ENCODE results near the gene AMMECR1.
A peak's percentile ranks its signal among the peaks of the same experiment; 100 is the strongest.

AMMECR1 gene

DNA sequence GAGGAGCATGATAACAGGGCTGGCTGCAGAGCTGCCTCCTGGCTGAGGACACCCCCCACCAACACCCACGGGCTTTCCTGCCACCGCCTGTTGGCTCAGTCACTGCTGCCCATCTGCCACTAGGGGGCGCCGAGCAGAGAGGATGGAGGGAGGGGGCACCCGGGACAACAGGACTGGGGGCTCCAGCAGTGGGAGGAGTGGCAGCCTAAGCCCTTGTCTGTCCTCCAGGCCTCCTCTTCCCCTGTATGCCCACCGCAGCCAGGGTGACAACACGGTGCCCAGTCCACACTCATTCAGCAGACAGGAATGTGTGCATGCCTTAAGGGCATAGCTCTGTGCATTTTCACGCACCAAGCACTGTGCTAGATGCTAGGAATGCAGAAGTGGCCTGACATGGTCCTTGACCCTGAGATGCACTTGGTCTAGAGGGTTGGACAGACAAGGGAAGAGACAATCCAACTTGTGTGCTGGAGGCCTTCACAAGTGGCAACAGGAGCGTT, 149.9 kb downstream of the AMMECR1 start:
- peaks cover 8% of the 10 kb centered on the region for H3K4me1 ChIP-seq (ENCODE audit: insufficient read depth, low read length, severe bottlenecking)
- H3K79me2 ChIP-seq (ENCODE audit: insufficient read depth, low read length), result no peaks in the 10 kb centered on the region
- H3K36me3 ChIP-seq (ENCODE audit: insufficient read depth, low read length), result no peaks in the 10 kb centered on the region
- H3K9me3 ChIP-seq (ENCODE audit: low read length), result no peaks in the 10 kb centered on the region
- no peaks in the 10 kb centered on the region for H4K20me1 ChIP-seq (ENCODE audit: insufficient read depth, low read length)
- H3K4me3 ChIP-seq (ENCODE audit: low read depth, low read length, poor library complexity, severe bottlenecking), result no peak overlapping the region
- no peak overlapping the region for H3K9ac ChIP-seq (ENCODE audit: low read length)
- H3K27ac ChIP-seq (ENCODE audit: low read depth, low read length, poor library complexity, severe bottlenecking), result no peak overlapping the region
- no peak for TF ChIP-seq EZH2 (IDR thresholded peaks at IDR 0.05; ENCODE audit: borderline replicate concordance, low read length)
- TF ChIP-seq, protein P1, sequence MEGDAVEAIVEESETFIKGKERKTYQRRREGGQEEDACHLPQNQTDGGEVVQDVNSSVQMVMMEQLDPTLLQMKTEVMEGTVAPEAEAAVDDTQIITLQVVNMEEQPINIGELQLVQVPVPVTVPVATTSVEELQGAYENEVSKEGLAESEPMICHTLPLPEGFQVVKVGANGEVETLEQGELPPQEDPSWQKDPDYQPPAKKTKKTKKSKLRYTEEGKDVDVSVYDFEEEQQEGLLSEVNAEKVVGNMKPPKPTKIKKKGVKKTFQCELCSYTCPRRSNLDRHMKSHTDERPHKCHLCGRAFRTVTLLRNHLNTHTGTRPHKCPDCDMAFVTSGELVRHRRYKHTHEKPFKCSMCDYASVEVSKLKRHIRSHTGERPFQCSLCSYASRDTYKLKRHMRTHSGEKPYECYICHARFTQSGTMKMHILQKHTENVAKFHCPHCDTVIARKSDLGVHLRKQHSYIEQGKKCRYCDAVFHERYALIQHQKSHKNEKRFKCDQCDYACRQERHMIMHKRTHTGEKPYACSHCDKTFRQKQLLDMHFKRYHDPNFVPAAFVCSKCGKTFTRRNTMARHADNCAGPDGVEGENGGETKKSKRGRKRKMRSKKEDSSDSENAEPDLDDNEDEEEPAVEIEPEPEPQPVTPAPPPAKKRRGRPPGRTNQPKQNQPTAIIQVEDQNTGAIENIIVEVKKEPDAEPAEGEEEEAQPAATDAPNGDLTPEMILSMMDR (IDR thresholded peaks at IDR 0.05; ENCODE audit: low read length), result peak; percentile 69
- H3K9me2 ChIP-seq (ENCODE audit: low read depth, low read length), result no peaks in the 10 kb centered on the region
- no peak overlapping the region for H2AFZ ChIP-seq (ENCODE audit: low read length)
- H3K4me2 ChIP-seq (ENCODE audit: low read length), result no peak overlapping the region
- H3K27me3 ChIP-seq (ENCODE audit: insufficient read depth, low read length), result no peaks in the 10 kb centered on the region
- no peaks in the 10 kb centered on the region for H3F3A ChIP-seq (ENCODE audit: insufficient read depth, low read length)

DNA sequence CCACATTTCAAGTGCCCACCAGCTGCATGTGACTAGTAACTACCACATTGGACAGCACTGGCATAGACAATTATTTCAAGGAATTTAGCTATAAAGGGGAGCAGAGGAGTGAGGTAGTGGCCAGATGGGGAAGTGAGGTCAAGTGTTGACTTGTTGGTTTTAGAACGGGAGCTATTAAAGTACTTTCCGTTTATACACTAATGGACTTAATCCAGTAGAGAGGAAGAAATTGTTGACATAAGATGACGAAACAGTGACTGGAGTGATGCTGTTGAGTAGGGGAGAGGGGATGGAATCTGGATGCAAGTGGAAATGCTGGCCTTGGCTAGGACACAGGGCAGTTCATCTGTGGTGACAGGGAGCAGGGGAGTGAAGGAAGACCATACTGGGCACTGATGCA, 154.4 kb downstream of the AMMECR1 start:
- no peaks in the 10 kb centered on the region for H4K20me1 ChIP-seq (ENCODE audit: insufficient read depth, low read length)
- TF ChIP-seq, protein P1 (IDR thresholded peaks at IDR 0.05; ENCODE audit: low read length), result no peak
- TF ChIP-seq EZH2 (IDR thresholded peaks at IDR 0.05; ENCODE audit: borderline replicate concordance, low read length), result no peak
- H3K4me1 ChIP-seq (ENCODE audit: insufficient read depth, low read length, severe bottlenecking), result no peaks in the 10 kb centered on the region
- no peak overlapping the region for H2AFZ ChIP-seq (ENCODE audit: low read length)
- no peaks in the 10 kb centered on the region for H3K9me3 ChIP-seq (ENCODE audit: low read length)
- H3K9ac ChIP-seq (ENCODE audit: low read length), result no peak overlapping the region
- no peaks in the 10 kb centered on the region for H3K79me2 ChIP-seq (ENCODE audit: insufficient read depth, low read length)
- H3K4me2 ChIP-seq (ENCODE audit: low read length), result no peak overlapping the region
- no peaks in the 10 kb centered on the region for H3K27me3 ChIP-seq (ENCODE audit: insufficient read depth, low read length)
- H3K9me2 ChIP-seq (ENCODE audit: low read depth, low read length), result no peaks in the 10 kb centered on the region
- H3K4me3 ChIP-seq (ENCODE audit: low read depth, low read length, poor library complexity, severe bottlenecking), result no peak overlapping the region
- no peaks in the 10 kb centered on the region for H3F3A ChIP-seq (ENCODE audit: insufficient read depth, low read length)
- H3K27ac ChIP-seq (ENCODE audit: low read depth, low read length, poor library complexity, severe bottlenecking), result no peak overlapping the region
- no peaks in the 10 kb centered on the region for H3K36me3 ChIP-seq (ENCODE audit: insufficient read depth, low read length)

DNA sequence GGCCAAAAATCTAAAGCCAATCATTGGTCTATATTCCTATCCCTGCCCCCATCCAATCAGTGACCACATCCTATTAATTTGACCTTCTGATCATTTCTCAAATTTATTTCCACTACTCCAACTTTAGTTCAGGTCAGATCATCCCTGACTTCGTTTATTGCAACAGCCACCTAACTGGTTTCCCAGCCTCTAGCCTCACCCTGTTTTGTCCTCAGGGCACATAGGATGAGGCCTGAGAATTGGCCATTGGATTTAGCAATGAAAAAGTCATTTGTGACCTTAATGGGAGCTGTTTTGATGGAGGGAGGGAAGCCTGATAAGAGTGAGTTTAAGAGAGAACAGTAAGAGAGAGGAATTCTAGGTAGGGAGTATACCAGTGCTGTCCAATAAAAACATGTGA, 155.0 kb downstream of the AMMECR1 start:
- TF ChIP-seq, protein P1 (IDR thresholded peaks at IDR 0.05; ENCODE audit: low read length), result no peak
- Histone ChIP-seq H3K27me3 (ENCODE audit: insufficient read depth, low read length) (no peaks in the 10 kb centered on the region), H3K27ac (ENCODE audit: low read depth, low read length, poor library complexity, severe bottlenecking) (no peak overlapping the region), H3K9ac (ENCODE audit: low read length) (no peak overlapping the region), H3K9me2 (ENCODE audit: low read depth, low read length) (no peaks in the 10 kb centered on the region), H3K4me2 (ENCODE audit: low read length) (no peak overlapping the region), H3F3A (ENCODE audit: insufficient read depth, low read length) (no peaks in the 10 kb centered on the region), H4K20me1 (ENCODE audit: insufficient read depth, low read length) (no peaks in the 10 kb centered on the region), H3K79me2 (ENCODE audit: insufficient read depth, low read length) (no peaks in the 10 kb centered on the region), H3K4me1 (ENCODE audit: insufficient read depth, low read length, severe bottlenecking) (no peaks in the 10 kb centered on the region), H3K9me3 (ENCODE audit: low read length) (no peaks in the 10 kb centered on the region), H3K4me3 (ENCODE audit: low read depth, low read length, poor library complexity, severe bottlenecking) (no peak overlapping the region), H3K36me3 (ENCODE audit: insufficient read depth, low read length) (no peaks in the 10 kb centered on the region), H2AFZ (ENCODE audit: low read length) (no peak overlapping the region)
